ENCODE measurements around the gene TSPAN15.

Gene TSPAN15

GRCh38 chr10:69466158-69466490 is 14.9 kb downstream of the TSPAN15 start:
- DNase-seq (ENCODE audit: low read depth), result no peak

GRCh38 chr10:69466689-69467088 is 15.4 kb downstream of the TSPAN15 start:
- no peak for DNase-seq (ENCODE audit: low read depth)

- DNase-seq (ENCODE audit: low read depth), result no peak
Measured at GRCh38 chr10:69467928-69468750, 16.9 kb downstream of the TSPAN15 start.

DNA sequence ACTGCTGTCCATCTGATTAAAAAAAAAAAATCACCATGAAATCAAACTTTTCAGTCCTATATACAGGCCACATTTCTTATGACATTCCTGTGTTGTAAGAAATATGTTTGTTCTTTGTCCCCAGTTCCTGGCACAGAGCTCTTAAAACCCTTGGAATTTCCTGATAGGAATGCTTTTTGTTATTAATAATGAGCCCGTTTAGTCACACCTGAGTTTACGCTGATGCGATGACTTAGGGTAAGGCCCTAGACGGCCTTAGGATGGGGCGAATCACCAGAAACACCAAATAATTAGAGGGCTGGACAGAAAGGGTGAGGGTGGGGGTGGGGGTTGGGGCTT is 17.5 kb downstream of the TSPAN15 start:
- no peak for DNase-seq (ENCODE audit: low read depth)

DNA sequence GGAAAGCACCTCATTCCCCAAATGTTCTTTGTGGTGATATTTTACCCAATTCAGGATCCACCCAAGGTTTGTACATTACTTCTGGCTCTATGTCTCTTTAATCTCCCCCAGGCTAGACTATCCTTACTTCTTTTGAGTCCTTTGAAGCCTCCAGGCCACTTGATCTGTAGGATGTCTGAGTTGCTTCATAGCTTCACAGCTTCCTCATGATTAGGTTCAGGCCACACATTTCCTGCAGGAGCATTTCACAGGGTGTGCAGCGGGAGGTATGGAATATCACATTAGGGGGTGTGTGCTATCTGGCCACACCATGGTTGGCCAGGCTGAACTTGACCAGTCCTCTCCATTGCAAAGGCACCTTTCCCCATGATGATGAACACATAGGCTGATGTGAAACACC is 18.7 kb downstream of the TSPAN15 start:
- no peak for DNase-seq (ENCODE audit: low read depth)

- DNase-seq (ENCODE audit: low read depth), result no peak
Measured at GRCh38 chr10:69470463-69471384, 19.5 kb downstream of the TSPAN15 start.

DNA sequence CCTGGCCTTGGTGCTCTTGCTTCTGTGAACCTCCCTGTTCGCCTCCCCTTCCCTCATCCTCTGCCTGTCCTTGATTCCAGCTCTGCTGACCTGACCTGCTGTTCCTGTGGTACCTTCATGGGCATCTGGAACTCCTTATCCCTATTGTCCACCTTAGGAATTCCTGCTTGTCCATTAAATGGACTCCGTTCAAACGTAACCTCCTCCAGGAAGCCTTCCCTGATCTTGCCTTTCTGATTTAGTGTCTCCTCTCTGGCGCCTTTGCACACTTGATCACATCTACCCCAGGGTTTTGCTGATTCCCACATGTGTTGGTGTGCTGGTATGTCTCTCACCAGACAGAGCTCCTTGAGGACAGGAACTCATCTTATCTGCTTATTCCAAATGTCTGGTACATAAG is 20.9 kb downstream of the TSPAN15 start:
- no peak for DNase-seq (ENCODE audit: low read depth)

- DNase-seq (ENCODE audit: low read depth), result no peak
Measured at GRCh38 chr10:69472544-69472943, 21.3 kb downstream of the TSPAN15 start.

GRCh38 chr10:69473304-69473990 is 22.2 kb downstream of the TSPAN15 start:
- DNase-seq (ENCODE audit: low read depth), result no peak

- DNase-seq (ENCODE audit: low read depth), result no peak
Measured at GRCh38 chr10:69474742-69475432, 23.6 kb downstream of the TSPAN15 start.

DNA sequence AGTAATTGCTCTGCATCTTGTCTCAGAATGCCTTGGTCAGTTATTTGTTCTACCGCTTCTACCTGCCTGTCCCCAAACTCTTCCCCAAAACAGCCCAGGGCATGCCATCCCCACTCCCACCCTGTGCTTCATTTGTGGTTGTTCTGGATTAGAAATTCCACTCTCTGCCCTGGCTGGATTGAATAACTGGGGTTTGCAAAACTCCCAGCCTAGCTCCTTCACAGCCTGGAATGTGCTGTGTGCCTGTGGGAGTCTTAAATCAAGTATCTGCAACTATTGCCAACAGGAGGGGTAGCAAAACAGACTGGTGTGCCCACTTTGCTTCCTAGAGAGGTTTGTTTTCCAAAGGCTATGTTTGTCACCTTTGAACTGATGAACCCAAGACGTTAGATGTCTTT is 24.2 kb downstream of the TSPAN15 start:
- DNase-seq (ENCODE audit: low read depth), result no peak

DNA sequence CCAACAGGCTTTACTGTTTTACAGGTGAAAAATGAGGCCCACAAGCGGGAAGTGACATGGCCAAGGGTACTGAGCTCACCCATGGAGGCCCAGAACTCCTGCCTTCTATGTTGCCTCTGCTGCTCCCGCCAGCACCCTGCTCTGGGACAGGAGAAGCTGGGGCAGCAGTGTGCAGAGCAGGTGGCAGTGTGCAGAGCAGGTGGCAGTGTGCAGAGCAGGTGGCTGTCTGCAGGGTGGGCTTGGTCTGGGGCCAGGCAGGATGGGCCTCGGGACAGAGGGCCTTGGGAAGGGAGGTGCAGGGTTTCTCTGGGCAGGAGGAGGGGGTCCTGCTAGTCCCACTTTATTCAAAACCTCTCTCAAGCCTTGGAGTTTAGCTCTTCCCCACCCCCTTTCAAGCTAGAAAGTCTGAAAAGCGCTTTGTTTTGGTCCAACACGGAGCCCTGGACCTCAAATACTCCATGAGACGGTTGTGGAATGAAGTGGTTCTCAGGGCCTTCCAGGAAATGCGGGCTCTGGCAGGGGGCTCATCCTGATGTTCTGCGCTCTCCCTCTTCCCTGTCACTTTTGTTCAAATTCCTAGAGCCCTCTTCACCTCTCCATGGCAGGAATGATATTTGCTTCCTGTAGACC is 26.8 kb downstream of the TSPAN15 start:
- no peak for DNase-seq (ENCODE audit: low read depth)

DNA sequence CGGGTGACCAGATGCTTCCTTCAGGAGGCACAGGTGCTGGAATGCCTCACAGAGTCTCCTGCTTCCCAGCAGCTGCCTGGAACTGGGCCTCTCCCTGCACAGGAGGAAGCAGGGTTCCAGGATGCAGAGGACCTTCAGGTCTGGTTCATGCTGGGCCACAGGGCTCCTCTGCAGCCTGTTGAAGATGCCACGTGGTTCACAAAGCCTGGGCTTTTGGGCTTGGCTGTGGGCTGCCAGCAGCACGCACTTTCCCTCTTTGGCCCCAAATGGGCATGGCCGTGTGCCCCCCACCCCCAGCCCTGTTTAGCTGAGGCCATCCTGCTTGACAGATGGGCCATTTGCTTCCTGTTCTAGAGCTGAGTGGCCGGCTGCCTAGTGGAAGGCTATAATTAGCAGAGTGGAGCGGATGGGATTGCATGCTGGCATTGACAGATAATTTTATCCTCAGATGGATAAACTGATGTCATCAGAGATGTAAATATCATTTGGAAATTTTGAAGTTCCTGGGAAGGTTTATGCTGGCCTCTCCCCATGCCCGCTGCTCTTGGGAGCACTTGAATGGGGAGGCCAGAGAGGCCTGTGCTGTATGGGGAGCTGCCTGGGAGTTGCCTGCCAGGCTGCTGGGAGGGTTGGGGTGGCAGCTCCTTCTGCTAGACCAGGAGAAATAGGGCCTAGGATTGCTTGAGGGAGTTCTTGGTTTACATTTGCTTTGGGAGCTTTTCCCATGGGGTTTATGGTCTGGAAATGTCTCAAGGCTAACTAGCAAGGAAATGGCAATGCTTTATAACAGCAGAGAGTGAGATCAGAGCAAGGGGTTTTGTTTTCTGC is 28.2 kb downstream of the TSPAN15 start:
- DNase-seq (ENCODE audit: low read depth), result no peak

- no peak for DNase-seq (ENCODE audit: low read depth)
Measured at GRCh38 chr10:69480068-69480412, 28.8 kb downstream of the TSPAN15 start.

GRCh38 chr10:69481305-69481704 is 30.0 kb downstream of the TSPAN15 start:
- no peak for DNase-seq (ENCODE audit: low read depth)

DNA sequence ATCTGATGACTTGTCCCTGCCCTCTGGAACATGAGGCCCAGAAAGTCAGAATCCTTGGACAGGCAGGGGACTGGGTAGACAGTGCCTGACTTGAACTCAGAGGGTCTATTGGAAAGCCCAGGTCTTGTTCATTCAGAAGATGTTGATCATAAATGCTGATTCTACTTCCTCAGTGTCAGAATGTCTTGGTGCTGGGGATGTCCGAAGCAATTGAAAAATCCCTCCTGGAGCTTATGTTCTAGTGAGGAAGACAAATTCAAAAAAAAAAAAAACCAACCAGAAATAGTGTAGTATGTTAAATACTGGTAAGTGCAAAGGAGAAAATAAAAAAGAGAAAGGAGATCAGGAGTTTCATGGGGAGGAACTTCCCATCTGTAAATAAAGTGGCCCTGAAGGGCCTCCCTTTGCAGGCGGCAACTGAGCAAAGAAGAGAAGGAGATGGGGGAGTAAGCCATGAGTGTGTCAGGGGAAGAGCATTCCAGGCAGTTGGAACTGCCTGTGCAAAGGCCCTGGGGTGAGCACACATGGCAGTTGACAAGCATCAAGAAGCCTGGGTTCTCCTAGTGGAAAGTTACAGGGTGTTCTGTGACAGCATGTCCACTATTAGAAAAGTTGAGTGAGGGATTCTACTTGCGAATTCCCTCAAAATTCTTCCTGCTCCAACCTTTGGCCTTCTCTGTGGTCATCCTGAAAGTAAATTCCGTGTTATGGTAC is 30.7 kb downstream of the TSPAN15 start:
- no peak for DNase-seq (ENCODE audit: low read depth)

- DNase-seq (ENCODE audit: low read depth), result no peak
Measured at GRCh38 chr10:69483963-69484362, 32.7 kb downstream of the TSPAN15 start.

DNA sequence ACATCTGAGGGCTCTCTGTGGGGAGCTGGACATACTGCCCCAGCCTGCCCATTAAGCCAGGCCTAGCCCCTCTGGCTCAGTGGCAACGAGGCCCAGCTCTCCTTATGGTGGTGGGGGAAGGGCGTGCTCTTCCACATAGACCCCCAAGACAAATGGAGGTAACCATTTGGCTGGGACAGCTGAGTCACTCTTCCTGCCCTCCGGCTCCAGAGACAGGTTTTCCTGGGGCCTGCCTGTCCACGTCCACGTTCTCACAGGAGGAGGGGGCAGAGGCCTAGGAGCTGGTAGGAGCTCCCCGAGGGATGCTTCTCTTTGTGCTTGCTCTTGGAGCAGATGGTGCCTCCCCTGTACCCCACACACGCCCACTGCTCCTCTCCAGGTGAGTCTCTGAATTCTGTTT is 33.5 kb downstream of the TSPAN15 start:
- no peak for DNase-seq (ENCODE audit: low read depth)

GRCh38 chr10:69486922-69487730 is 35.9 kb downstream of the TSPAN15 start:
- DNase-seq (ENCODE audit: low read depth), result no peak

Data from activated T-cell treated with anti-CD3 and anti-CD28 coated beads for 24 hours (primary cell).